GDM1 (cell line): ENCODE data around the gene MYRFL.
"Not testable (repeated sequence)": the region's sequence is repeated elsewhere in the genome, so short reads cannot be mapped to it uniquely, and the experiment has no call there.

Source experiments
- DNase-seq: peaks from one replicate; lab custom pipeline; 2025; lab: John Stamatoyannopoulos, UW

Gene MYRFL

DNA sequence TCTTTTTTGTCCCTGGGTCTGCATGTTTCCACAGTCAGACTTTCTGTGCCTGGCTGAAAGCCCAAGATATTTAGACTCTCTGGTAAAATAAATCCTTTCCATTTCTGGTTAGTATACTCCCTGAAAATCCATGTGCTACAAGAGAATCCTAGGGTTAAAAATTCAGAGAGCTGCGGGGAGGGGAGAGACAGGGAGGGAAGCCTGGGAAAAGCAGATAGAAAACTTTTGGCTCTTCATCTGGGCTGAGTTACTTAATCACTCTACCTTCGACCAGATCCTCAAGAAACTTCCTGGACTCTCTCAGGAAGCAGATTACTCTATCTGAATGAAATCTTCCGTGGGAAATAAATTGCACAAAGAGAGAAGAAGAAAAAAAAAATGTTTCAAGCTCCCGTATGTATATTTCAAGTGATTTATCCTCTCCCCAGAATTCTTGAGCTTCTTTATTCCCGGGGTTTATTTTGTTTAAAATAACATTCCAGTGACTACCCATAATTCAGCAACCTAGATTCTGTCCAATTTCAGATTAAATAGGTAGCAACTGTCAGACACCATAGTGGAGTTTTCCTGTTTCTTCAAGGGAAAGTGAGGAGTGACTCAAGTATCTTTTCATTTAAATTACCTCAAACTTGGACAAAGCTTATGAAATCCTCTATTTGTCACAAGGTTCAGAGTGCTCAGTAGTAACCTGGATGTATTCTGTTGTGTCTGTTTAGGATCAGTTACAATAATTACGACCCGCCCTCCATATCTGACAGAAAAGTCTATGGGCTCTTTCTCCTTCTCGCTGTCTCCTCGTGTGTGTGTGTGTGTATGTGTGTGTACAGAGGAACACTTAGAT is 163.7 kb downstream of the MYRFL start:
- no peak for DNase-seq

- DNase-seq: no peak
Measured at GRCh38 chr12:69991690-69992288, 166.8 kb downstream of the MYRFL start.

DNA sequence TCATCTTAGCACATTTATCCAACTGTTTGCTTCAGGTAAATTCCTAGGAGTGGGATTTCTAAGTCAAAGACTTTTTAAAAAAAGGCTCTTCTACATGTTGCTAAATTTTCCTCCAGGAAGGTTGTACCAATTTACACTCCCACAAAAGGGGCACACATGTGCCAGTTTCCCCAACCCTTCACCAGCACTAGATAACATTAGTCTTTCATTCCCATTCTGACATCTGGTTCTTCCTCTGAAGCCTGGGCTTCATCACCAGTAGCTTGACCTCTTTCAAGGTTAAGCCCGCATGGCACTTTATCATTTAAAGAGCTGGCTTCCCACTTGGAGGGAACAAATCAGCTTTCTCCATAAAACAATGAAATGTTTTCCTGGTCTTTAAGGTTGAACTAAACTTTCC is 168.4 kb downstream of the MYRFL start:
- DNase-seq: no peak

- DNase-seq: not testable (repeated sequence)
Measured at GRCh38 chr12:69994086-69994485, 169.1 kb downstream of the MYRFL start.

DNA sequence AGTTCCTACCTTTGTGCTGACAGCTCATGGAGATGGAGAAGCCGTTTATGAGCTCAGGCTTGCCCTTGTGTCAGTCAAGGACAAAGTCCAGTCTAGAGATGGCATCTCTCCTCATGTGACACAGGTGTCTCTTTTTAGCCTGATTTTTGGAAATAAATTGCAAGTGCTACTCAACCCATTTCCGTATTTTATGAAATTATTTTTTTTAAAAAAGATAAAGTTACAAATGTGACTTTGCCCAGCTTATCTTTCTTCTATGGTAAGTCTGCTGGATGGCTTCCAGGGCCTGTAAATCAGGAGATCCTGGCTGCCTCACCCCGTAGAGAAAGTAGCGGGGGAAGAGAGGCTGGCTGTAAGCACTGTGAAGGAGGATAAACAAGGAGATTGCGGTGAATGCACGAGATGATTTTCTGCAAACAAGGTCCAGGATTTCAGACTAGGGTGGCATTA is 169.7 kb downstream of the MYRFL start:
- no peak for DNase-seq

DNA sequence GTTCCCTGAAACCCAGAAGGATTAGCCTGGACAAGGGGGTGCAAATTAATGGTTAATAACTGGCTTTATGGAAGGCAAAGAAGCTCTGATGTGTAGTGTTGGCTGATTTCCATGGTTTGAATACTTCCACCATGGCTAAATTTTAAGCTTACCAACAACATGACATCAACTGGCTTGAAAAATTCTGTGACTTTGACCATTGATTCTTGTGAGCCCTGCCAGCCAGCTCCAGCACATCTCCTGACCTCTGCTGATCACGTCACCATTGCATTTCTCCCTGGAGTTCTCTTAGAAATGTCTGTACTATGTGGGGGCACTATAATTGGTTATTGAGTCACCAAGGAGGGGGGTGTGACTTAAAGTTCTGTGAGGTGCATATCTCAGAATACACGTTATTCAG is 171.2 kb downstream of the MYRFL start:
- no peak for DNase-seq

- no peak for DNase-seq
Measured at GRCh38 chr12:69996722-69997121, 171.7 kb downstream of the MYRFL start.

DNA sequence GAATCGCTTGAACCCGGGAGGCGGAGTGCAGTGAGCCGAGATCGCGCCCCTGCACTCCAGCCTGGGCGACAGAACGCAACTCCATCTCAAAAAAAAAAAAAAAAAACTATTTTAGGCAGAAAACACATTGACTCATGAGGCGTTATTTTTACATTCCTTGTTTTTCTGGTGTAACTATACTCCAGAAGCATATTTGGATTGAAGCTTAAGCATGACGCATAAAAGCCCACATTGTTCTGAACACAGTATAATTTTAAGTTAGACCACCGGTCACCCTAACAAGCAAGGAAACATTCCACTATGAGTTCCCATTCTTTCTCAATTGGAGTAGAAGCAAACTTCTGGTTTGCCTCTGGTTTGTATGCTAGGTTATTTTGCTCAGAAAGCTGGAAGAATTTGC is 173.0 kb downstream of the MYRFL start:
- no peak for DNase-seq

- DNase-seq: no peak
Measured at GRCh38 chr12:69998922-69999321, 173.9 kb downstream of the MYRFL start.

GRCh38 chr12:69999561-69999960 is 174.5 kb downstream of the MYRFL start:
- DNase-seq: no peak

- DNase-seq: no peak
Measured at GRCh38 chr12:70002097-70002911, 177.3 kb downstream of the MYRFL start.

DNA sequence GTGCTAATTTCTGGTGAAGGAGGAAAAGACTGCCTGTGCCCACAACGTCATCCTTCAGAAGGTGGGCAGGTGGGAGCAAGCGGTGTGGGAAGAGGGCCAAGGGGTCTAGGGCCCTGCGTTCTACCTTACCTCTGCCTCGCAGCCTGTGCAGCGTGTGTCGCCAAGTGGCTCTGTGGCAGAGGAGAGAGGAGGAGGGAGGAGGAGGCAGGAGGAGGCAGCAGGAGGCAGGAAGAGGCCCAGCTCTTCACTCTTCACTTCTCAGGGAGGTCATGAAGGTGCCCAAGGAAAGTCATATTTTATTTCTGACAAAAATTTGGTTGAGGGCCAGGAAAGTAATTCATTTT is 177.9 kb downstream of the MYRFL start:
- DNase-seq: peak; percentile 19

DNA sequence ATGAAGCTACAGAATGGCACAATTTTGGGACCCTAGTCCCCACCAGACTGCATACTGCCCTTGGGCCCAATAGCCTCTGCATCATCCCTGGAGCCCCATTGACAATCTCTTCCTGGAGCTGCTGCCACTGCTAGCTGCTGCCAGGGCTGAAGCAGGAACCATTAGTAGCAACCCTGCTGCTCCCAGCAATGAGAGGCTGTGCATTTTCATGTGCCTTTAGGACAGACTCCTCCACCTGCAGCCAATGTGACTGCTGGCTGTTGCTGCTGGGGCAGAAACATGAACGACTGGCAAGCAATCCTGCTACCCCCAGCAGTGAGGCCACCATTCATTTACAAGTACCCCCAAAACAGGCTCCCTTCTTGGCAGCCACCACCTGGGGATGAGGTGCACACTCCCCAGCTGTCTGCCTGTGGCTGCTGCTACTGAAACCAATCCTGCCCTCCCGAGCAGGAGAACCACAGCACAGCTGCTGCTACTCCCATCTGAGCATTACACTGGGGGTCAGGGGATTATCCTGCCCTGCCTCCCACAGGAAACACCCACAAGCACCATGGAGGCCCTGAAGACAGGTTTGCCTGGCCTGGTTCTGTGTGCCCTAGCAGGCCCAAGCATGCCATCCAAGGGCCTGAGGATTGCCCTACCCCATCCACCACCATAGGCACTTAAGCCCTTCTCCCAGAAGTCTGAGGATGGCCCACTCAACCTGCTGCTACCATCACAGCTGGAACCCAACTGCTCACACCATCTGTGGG is 181.0 kb downstream of the MYRFL start:
- DNase-seq: no peak

- DNase-seq: no peak
Measured at GRCh38 chr12:70006619-70006973, 181.6 kb downstream of the MYRFL start.

DNA sequence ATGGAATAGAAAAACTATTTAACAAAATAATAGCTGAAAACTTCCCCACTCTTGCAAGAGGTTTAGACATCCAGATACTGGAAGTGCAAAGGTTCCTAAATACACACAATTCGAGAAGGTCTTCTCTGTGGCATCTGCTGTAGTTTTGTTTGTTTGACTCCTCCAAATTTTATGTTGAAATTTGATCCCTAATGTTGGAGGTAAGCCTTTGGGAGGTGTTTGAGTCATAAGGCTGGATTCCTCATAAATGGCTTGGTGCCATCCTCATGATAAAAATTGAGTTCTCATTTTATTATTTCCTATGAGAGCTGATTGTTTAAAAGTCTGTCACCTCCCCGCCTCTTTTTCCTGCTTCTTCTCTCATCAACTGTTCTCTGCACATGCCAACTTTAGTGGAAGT is 182.7 kb downstream of the MYRFL start:
- DNase-seq: no peak
